ENCODE measurements around the gene FOXP2. TPM values are rescaled to one million over a fixed set of nuclear protein-coding genes. Genes with fewer than 3 reads are reported as not detected.
"Not testable (repeated sequence)": the region's sequence is repeated elsewhere in the genome, so short reads cannot be mapped to it uniquely, and the experiment has no call there.

The FOXP2 gene
- total RNA-seq, 2 donors from 2014 or later, result 0.25 TPM; not detected in 1

GRCh38 chr7:114534953-114535352 lies 120.3 kb downstream of the FOXP2 start:
- no peak overlapping the region for H3K27ac Mint-ChIP-seq
- no peak overlapping the region for H3K4me3 Mint-ChIP-seq
- no peaks in the 10 kb centered on the region for H3K9me3 ChIP-seq (ENCODE audit: control insufficient read depth, low read length, poor library complexity, severe bottlenecking)
- ATAC-seq (no peak), DNase-seq (no peak)
- no peaks in the 10 kb centered on the region for H3K27me3 Mint-ChIP-seq
- H3K4me1 Mint-ChIP-seq, result no peaks in the 10 kb centered on the region
- no peaks in the 10 kb centered on the region for H3K36me3 Mint-ChIP-seq (ENCODE audit: low read depth)

GRCh38 chr7:114539575-114539974 lies 125.0 kb downstream of the FOXP2 start:
- Mint-ChIP-seq H3K36me3 (ENCODE audit: low read depth) (no peaks in the 10 kb centered on the region), H3K4me1 (no peaks in the 10 kb centered on the region), H3K27ac (no peak overlapping the region), H3K4me3 (no peak overlapping the region), H3K27me3 (peaks cover 17% of the 10 kb centered on the region)
- DNase-seq, result no peak
- ATAC-seq, result no peak
- H3K9me3 ChIP-seq (ENCODE audit: control insufficient read depth, low read length, poor library complexity, severe bottlenecking), result no peaks in the 10 kb centered on the region

- H3K27me3 Mint-ChIP-seq, result peaks cover 17% of the 10 kb centered on the region
- H3K9me3 ChIP-seq (ENCODE audit: control insufficient read depth, low read length, poor library complexity, severe bottlenecking), result no peaks in the 10 kb centered on the region
- ATAC-seq, result no peak
- no peak overlapping the region for H3K4me3 Mint-ChIP-seq
- H3K36me3 Mint-ChIP-seq (ENCODE audit: low read depth), result no peaks in the 10 kb centered on the region
- no peak overlapping the region for H3K27ac Mint-ChIP-seq
- H3K4me1 Mint-ChIP-seq, result no peaks in the 10 kb centered on the region
- DNase-seq, result no peak
Measured at GRCh38 chr7:114540291-114540690, 125.7 kb downstream of the FOXP2 start.

GRCh38 chr7:114547346-114547745 lies 132.7 kb downstream of the FOXP2 start:
- H3K4me1 Mint-ChIP-seq; ATAC-seq; H3K36me3 Mint-ChIP-seq (ENCODE audit: low read depth); DNase-seq; H3K4me3 Mint-ChIP-seq; H3K9me3 ChIP-seq (ENCODE audit: control insufficient read depth, low read length, poor library complexity, severe bottlenecking); H3K27ac Mint-ChIP-seq: not testable (repeated sequence)
- peaks cover 12% of the 10 kb centered on the region for H3K27me3 Mint-ChIP-seq

GRCh38 chr7:114548081-114548980 lies 133.7 kb downstream of the FOXP2 start:
- H3K27me3 Mint-ChIP-seq, result peaks cover 12% of the 10 kb centered on the region

GRCh38 chr7:114554781-114555537 lies 140.3 kb downstream of the FOXP2 start:
- DNase-seq (no peak), ATAC-seq (no peak)
- H3K9me3 ChIP-seq (ENCODE audit: control insufficient read depth, low read length, poor library complexity, severe bottlenecking), result no peaks in the 10 kb centered on the region
- Mint-ChIP-seq H3K4me3 (no peak overlapping the region), H3K27me3 (no peaks in the 10 kb centered on the region), H3K4me1 (no peaks in the 10 kb centered on the region), H3K36me3 (ENCODE audit: low read depth) (peaks cover 2% of the 10 kb centered on the region), H3K27ac (no peak overlapping the region)

More at GRCh38 chr7:114548081-114548980, 133.7 kb downstream of the FOXP2 start:
- DNase-seq (no peak), ATAC-seq (no peak)
- H3K27ac Mint-ChIP-seq, result no peak overlapping the region
- no peaks in the 10 kb centered on the region for H3K4me1 Mint-ChIP-seq
- H3K4me3 Mint-ChIP-seq, result no peak overlapping the region
- no peaks in the 10 kb centered on the region for H3K9me3 ChIP-seq (ENCODE audit: control insufficient read depth, low read length, poor library complexity, severe bottlenecking)
- H3K36me3 Mint-ChIP-seq (ENCODE audit: low read depth), result peaks cover 4% of the 10 kb centered on the region

GRCh38 chr7:114567416-114567815 lies 152.8 kb downstream of the FOXP2 start:
- DNase-seq (no peak), ATAC-seq (no peak)
- Mint-ChIP-seq H3K36me3 (ENCODE audit: low read depth) (no peaks in the 10 kb centered on the region), H3K27me3 (no peaks in the 10 kb centered on the region), H3K4me3 (no peak overlapping the region), H3K27ac (no peak overlapping the region), H3K4me1 (no peaks in the 10 kb centered on the region)
- no peaks in the 10 kb centered on the region for H3K9me3 ChIP-seq (ENCODE audit: control insufficient read depth, low read length, poor library complexity, severe bottlenecking)

- Mint-ChIP-seq H3K27ac (no peak overlapping the region), H3K27me3 (no peaks in the 10 kb centered on the region), H3K4me3 (no peak overlapping the region), H3K36me3 (ENCODE audit: low read depth) (no peaks in the 10 kb centered on the region), H3K4me1 (no peaks in the 10 kb centered on the region)
- DNase-seq (no peak), ATAC-seq (no peak)
- no peaks in the 10 kb centered on the region for H3K9me3 ChIP-seq (ENCODE audit: control insufficient read depth, low read length, poor library complexity, severe bottlenecking)
Measured at GRCh38 chr7:114569220-114569619, 154.6 kb downstream of the FOXP2 start.

GRCh38 chr7:114574384-114574783 lies 159.8 kb downstream of the FOXP2 start:
- Mint-ChIP-seq H3K27me3 (peaks cover 8% of the 10 kb centered on the region), H3K4me3 (no peak overlapping the region), H3K36me3 (ENCODE audit: low read depth) (no peaks in the 10 kb centered on the region), H3K4me1 (no peaks in the 10 kb centered on the region), H3K27ac (no peak overlapping the region)
- no peaks in the 10 kb centered on the region for H3K9me3 ChIP-seq (ENCODE audit: control insufficient read depth, low read length, poor library complexity, severe bottlenecking)
- DNase-seq (no peak), ATAC-seq (no peak)

GRCh38 chr7:114575098-114575497 lies 160.5 kb downstream of the FOXP2 start:
- no peak for DNase-seq
- Mint-ChIP-seq H3K27me3 (peaks cover 8% of the 10 kb centered on the region), H3K4me1 (no peaks in the 10 kb centered on the region), H3K27ac (no peak overlapping the region), H3K36me3 (ENCODE audit: low read depth) (no peaks in the 10 kb centered on the region), H3K4me3 (no peak overlapping the region)
- no peak for ATAC-seq
- H3K9me3 ChIP-seq (ENCODE audit: control insufficient read depth, low read length, poor library complexity, severe bottlenecking), result no peaks in the 10 kb centered on the region

GRCh38 chr7:114580963-114581362 lies 166.3 kb downstream of the FOXP2 start:
- not testable (repeated sequence) for DNase-seq; H3K27ac Mint-ChIP-seq; H3K4me1 Mint-ChIP-seq; H3K9me3 ChIP-seq (ENCODE audit: control insufficient read depth, low read length, poor library complexity, severe bottlenecking); H3K27me3 Mint-ChIP-seq; ATAC-seq; H3K4me3 Mint-ChIP-seq; H3K36me3 Mint-ChIP-seq (ENCODE audit: low read depth)

GRCh38 chr7:114588506-114588905 lies 173.9 kb downstream of the FOXP2 start:
- H3K27ac Mint-ChIP-seq, result no peak overlapping the region
- H3K4me1 Mint-ChIP-seq, result peaks cover 3% of the 10 kb centered on the region
- H3K9me3 ChIP-seq (ENCODE audit: control insufficient read depth, low read length, poor library complexity, severe bottlenecking), result no peaks in the 10 kb centered on the region
- ATAC-seq (no peak), DNase-seq (no peak)
- H3K27me3 Mint-ChIP-seq, result peaks cover 5% of the 10 kb centered on the region
- H3K36me3 Mint-ChIP-seq (ENCODE audit: low read depth), result no peaks in the 10 kb centered on the region
- H3K4me3 Mint-ChIP-seq, result no peak overlapping the region

GRCh38 chr7:114589436-114589835 lies 174.8 kb downstream of the FOXP2 start:
- Mint-ChIP-seq H3K4me3 (no peak overlapping the region), H3K27me3 (peaks cover 5% of the 10 kb centered on the region), H3K36me3 (ENCODE audit: low read depth) (no peaks in the 10 kb centered on the region), H3K27ac (no peak overlapping the region), H3K4me1 (peaks cover 2% of the 10 kb centered on the region)
- ATAC-seq, result no peak
- no peak for DNase-seq
- no peaks in the 10 kb centered on the region for H3K9me3 ChIP-seq (ENCODE audit: control insufficient read depth, low read length, poor library complexity, severe bottlenecking)
